ENCODE data around the gene CASTOR2. TPM values are rescaled to one million over a fixed set of nuclear protein-coding genes. Genes with fewer than 3 reads are reported as not detected.

The CASTOR2 gene
- total and polyA plus RNA-seq, 2 of the 8 experiments (the other 6 are each of a cell fraction or from before 2014, with no cell fraction given): 12.1 to 47.8 TPM

DNA sequence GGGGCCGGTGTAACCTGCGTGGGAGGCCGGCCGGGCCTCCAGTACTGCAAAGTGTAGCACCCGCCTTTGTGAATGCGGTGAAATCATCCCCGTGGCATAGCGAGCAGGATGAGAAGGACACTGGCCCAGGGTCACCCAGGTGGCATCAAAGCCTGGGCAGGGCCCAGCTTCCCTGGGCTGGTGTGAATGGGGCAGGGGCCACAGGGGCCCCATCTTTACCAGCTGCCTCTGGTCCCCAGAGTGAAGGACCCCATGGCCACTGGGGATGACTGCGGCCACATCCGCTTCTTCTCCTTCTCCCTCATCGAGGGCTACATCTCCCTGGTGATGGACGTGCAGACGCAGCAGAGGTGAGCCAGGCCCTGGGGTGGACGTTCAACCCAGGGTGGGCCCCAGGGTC is 55.3 kb downstream of the CASTOR2 start:
- no peak overlapping the region for H2AFZ ChIP-seq (ENCODE audit: low read length)
- H2BK20ac ChIP-seq (ENCODE audit: low read length): no peak overlapping the region
- H4K20me1 ChIP-seq (replicated peaks in 1 of 2; ENCODE audit: control insufficient read depth in 1 of 2, insufficient read depth in 2 of 2, low read length in 2 of 2): peaks cover 0 to 2% of the 10 kb centered on the region in 2 experiments
- H3K27me3 ChIP-seq (replicated peaks in 1 of 4; ENCODE audit: control insufficient read depth in 3 of 4, extremely low read depth in 1 of 4, insufficient read depth in 3 of 4, low read length in 3 of 4): no peaks in the 10 kb centered on the region
- H2AK5ac ChIP-seq (ENCODE audit: low read depth, low read length): no peak overlapping the region
- ChIA-PET POLR2A (ENCODE audit: partially characterized antibody) (interaction anchor here (1.4 kb wide), 1 partner anchor 19 kb away, joined by 4 read pairs; no protein-coding TSS in a partner anchor), CTCF (ENCODE audit: partially characterized antibody) (interaction anchor here (1.1 to 1.5 kb wide), 3 partner anchors 11 to 19 kb away, joined by 3 to 6 read pairs (median 5); no protein-coding TSS in a partner anchor)
- no peak overlapping the region for H3K14ac ChIP-seq (ENCODE audit: insufficient read length)
- no peak overlapping the region for H3K4me3 ChIP-seq (ENCODE audit: extremely low read depth in 1 of 4, insufficient read depth in 2 of 4, low read depth in 3 of 4, low read length in 4 of 4)
- H3K56ac ChIP-seq (replicated peaks; ENCODE audit: insufficient read length, low read depth, low read length): no peak overlapping the region
- H4K8ac ChIP-seq (ENCODE audit: extremely low read depth, insufficient read depth, low read length): no peak overlapping the region; the same call in 1 of the 2 replicates
- H3K79me2 ChIP-seq (ENCODE audit: control insufficient read depth in 1 of 2, insufficient read depth in 2 of 2, low read length in 2 of 2): no peaks in the 10 kb centered on the region
- DNase-seq (ENCODE audit: low read depth in 1 of 2, low spot score in 2 of 2) (no peak), FAIRE-seq (no peak)
- H4K91ac ChIP-seq (replicated peaks; ENCODE audit: insufficient read length, low read length): no peak overlapping the region
- H3K27ac ChIP-seq (ENCODE audit: low read depth, low read length): no peak overlapping the region
- no peak overlapping the region for H2BK120ac ChIP-seq (replicated peaks; ENCODE audit: low read depth, low read length)
- H3K9ac ChIP-seq (replicated peaks in 1 of 4; ENCODE audit: extremely low read depth in 1 of 4, low read depth in 3 of 4, low read length in 3 of 4): no peak overlapping the region
- H3K36me3 ChIP-seq (ENCODE audit: control insufficient read depth in 2 of 4, insufficient read depth in 4 of 4, low read length in 3 of 4): peaks cover 3 to 19% (median 5%) of the 10 kb centered on the region in 4 experiments; a peak in 7 of 8 replicates
- H3K9me3 ChIP-seq (ENCODE audit: insufficient read depth in 2 of 2, low read depth in 1 of 2, low read length in 1 of 2): no peaks in the 10 kb centered on the region
- no peak overlapping the region for H2BK12ac ChIP-seq (ENCODE audit: low read depth, low read length)
- no peaks in the 10 kb centered on the region for H3K4me1 ChIP-seq (replicated peaks in 1 of 4; ENCODE audit: control insufficient read depth in 3 of 4, insufficient read depth in 4 of 4, low read length in 3 of 4)
- no peak overlapping the region for H3K4ac ChIP-seq (replicated peaks; ENCODE audit: insufficient read length, low read depth, low read length)
- H3K23ac ChIP-seq (ENCODE audit: insufficient read length): no peak overlapping the region
- H2BK5ac ChIP-seq (ENCODE audit: low read depth, low read length): no peak overlapping the region
- H3K79me1 ChIP-seq (ENCODE audit: low read depth, low read length): no peaks in the 10 kb centered on the region; the same call in 1 of the 2 replicates
- no peak overlapping the region for H2BK15ac ChIP-seq (ENCODE audit: low read length)
- no peak overlapping the region for H4K5ac ChIP-seq (ENCODE audit: insufficient read length, low read depth, low read length)
- no peak overlapping the region for H3K18ac ChIP-seq (ENCODE audit: extremely low read depth, low read length)
- H3K23me2 ChIP-seq (ENCODE audit: low read depth, low read length): no peaks in the 10 kb centered on the region
- 90% methylated on average over 12 of the region's 14 CpGs; no CpG with 5 or more reads in 1 of the 2 experiments for WGBS, 2 experiments (ENCODE audit: extremely low coverage in 1 of 2, insufficient coverage in 1 of 2, insufficient read length in 1 of 2, insufficient replicate concordance in 2 of 2, low coverage in 1 of 2, low lambda C conversion rate in 2 of 2, missing lambda C conversion rate in 1 of 2)
- H3K4me2 ChIP-seq (ENCODE audit: insufficient read depth in 1 of 2, low read depth in 2 of 2, low read length in 2 of 2): no peak overlapping the region
- no peak for TF ChIP-seq PHF8 (conservative IDR thresholded peaks at IDR 0.05; ENCODE audit: low read depth, low read length)
- TF ChIP-seq, protein P1, sequence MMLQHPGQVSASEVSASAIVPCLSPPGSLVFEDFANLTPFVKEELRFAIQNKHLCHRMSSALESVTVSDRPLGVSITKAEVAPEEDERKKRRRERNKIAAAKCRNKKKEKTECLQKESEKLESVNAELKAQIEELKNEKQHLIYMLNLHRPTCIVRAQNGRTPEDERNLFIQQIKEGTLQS (IDR thresholded peaks at IDR 0.05; ENCODE audit: insufficient read depth, low read depth, low read length): no peak
- TF ChIP-seq, protein P2, sequence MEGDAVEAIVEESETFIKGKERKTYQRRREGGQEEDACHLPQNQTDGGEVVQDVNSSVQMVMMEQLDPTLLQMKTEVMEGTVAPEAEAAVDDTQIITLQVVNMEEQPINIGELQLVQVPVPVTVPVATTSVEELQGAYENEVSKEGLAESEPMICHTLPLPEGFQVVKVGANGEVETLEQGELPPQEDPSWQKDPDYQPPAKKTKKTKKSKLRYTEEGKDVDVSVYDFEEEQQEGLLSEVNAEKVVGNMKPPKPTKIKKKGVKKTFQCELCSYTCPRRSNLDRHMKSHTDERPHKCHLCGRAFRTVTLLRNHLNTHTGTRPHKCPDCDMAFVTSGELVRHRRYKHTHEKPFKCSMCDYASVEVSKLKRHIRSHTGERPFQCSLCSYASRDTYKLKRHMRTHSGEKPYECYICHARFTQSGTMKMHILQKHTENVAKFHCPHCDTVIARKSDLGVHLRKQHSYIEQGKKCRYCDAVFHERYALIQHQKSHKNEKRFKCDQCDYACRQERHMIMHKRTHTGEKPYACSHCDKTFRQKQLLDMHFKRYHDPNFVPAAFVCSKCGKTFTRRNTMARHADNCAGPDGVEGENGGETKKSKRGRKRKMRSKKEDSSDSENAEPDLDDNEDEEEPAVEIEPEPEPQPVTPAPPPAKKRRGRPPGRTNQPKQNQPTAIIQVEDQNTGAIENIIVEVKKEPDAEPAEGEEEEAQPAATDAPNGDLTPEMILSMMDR (IDR thresholded peaks at IDR 0.05; ENCODE audit: control extremely low read depth in 1 of 3, insufficient read depth in 1 of 3, low read depth in 1 of 3, low read length in 3 of 3): no peak
- no peak for TF ChIP-seq TAF7 (optimal IDR thresholded peaks at IDR 0.05; ENCODE audit: borderline replicate concordance, low read depth, low read length)
- no peak for TF ChIP-seq TCF12 (IDR thresholded peaks at IDR 0.05; ENCODE audit: low read depth, low read length)
- TF ChIP-seq CBX8 (IDR thresholded peaks at IDR 0.05; ENCODE audit: borderline replicate concordance, low read depth, low read length): no peak
- TF ChIP-seq POLR2AphosphoS5 (IDR thresholded peaks at IDR 0.05; ENCODE audit: low read depth, low read length): no peak
- TF ChIP-seq SIX5 (IDR thresholded peaks at IDR 0.05; ENCODE audit: low read depth, low read length): no peak
- no peak for TF ChIP-seq BACH1 (IDR thresholded peaks at IDR 0.05; ENCODE audit: low read length)
- no peak for TF ChIP-seq SP2 (IDR thresholded peaks at IDR 0.05; ENCODE audit: low read length)
- no peak for TF ChIP-seq BRCA1 (IDR thresholded peaks at IDR 0.05; ENCODE audit: low read depth, low read length)
